HEK293T (cell line): ENCODE results near the gene EVC2.

Experiments
- ARNT ChIP-seq: fragments of 450-650 bp; IDR thresholded peaks from 2 replicates; pipeline ENCODE4 v1.6.1; 2017; ENCODE audit warnings: mild to moderate bottlenecking
- BHLHE40 ChIP-seq: fragments of 450-650 bp; IDR thresholded peaks from 2 replicates; pipeline ENCODE4 v1.6.1; 2016; ENCODE audit warnings: mild to moderate bottlenecking, moderate library complexity, borderline replicate concordance
- CTBP1 ChIP-seq: fragments of 450-650 bp; IDR thresholded peaks from 2 replicates; pipeline ENCODE4 v1.6.1; 2016; ENCODE audit warnings: borderline replicate concordance
- ELF4 ChIP-seq: fragments of 450-650 bp; IDR thresholded peaks from 2 replicates; pipeline ENCODE4 v1.6.1; 2017; ENCODE audit warnings: antibody characterized with exemption
- FOXA1 ChIP-seq: fragments of 450-650 bp; IDR thresholded peaks from 2 replicates; pipeline ENCODE4 v1.6.1; 2016; ENCODE audit warnings: mild to moderate bottlenecking
- FOXK2 ChIP-seq: fragments of 450-650 bp; IDR thresholded peaks from 2 replicates; pipeline ENCODE4 v1.6.1; 2016; ENCODE audit warnings: mild to moderate bottlenecking
- FOXM1 ChIP-seq: fragments of 450-650 bp; IDR thresholded peaks from 2 replicates; pipeline ENCODE4 v1.6.1; 2017; ENCODE audit warnings: mild to moderate bottlenecking, borderline replicate concordance
- HDGF ChIP-seq: fragments of 450-650 bp; IDR thresholded peaks from 2 replicates; pipeline ENCODE4 v1.6.1; 2017; ENCODE audit warnings: antibody characterized with exemption, borderline replicate concordance
- NFRKB ChIP-seq: fragments of 450-650 bp; IDR thresholded peaks from 2 replicates; pipeline ENCODE4 v1.6.1; 2016; ENCODE audit warnings: mild to moderate bottlenecking, moderate library complexity
- SP1 ChIP-seq: fragments of 450-650 bp; IDR thresholded peaks from 2 replicates; pipeline ENCODE4 v1.6.1; 2017
- SUZ12 ChIP-seq: fragments of 450-650 bp; IDR thresholded peaks from 2 replicates; pipeline ENCODE4 v1.6.1; 2016; ENCODE audit warnings: mild to moderate bottlenecking
- TARDBP ChIP-seq: fragments of 450-650 bp; IDR thresholded peaks from 2 replicates; pipeline ENCODE4 v1.6.1; 2016
- ZNF384 ChIP-seq: fragments of 450-650 bp; IDR thresholded peaks from 2 replicates; pipeline ENCODE4 v1.6.1; 2016
- TF ChIP-seq, protein P1 (sequence below): fragments of 450-650 bp; IDR thresholded peaks from 2 replicates; pipeline ENCODE4 v1.6.1; 2016

DNA sequence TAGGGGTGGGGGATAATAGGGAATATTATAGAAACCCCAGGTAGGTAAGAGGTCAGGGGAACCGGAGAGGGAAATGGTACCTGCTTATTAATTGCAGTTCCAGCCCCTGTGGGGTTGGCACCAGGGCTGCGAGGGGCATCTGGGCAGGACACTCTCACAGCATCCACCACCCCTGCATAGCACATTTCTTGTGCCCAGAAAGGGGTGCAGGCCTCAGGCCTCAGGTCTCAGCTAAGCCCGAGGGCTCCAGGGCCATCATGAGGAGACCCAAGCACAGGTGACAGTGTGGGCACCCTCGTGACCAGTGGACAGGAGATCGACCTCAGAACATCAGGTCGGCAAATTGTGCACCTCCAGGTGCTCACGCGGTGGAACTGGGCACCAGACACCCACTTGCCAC lies 164.7 kb downstream of the EVC2 start:
- TF ChIP-seq HDGF (no peak), TARDBP (no peak), SP1 (no peak), FOXM1 (no peak), FOXK2 (no peak), SUZ12 (no peak), ARNT (no peak), FOXA1 (no peak), BHLHE40 (no peak), ELF4 (no peak), NFRKB (no peak), ZNF384 (no peak), CTBP1 (no peak)
- TF ChIP-seq, protein P1, sequence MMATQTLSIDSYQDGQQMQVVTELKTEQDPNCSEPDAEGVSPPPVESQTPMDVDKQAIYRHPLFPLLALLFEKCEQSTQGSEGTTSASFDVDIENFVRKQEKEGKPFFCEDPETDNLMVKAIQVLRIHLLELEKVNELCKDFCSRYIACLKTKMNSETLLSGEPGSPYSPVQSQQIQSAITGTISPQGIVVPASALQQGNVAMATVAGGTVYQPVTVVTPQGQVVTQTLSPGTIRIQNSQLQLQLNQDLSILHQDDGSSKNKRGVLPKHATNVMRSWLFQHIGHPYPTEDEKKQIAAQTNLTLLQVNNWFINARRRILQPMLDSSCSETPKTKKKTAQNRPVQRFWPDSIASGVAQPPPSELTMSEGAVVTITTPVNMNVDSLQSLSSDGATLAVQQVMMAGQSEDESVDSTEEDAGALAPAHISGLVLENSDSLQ: no peak
